GM19455 (cell line): ENCODE measurements around the gene IREB2.
"Not testable (repeated sequence)": the region's sequence is repeated elsewhere in the genome, so short reads cannot be mapped to it uniquely, and the experiment has no call there.

Experiments
- ATAC-seq: cut with Tn5 transposase; IDR thresholded peaks from one replicate; pipeline ENCODE4 v1.9.1; 2021; ENCODE audit not compliant: unreplicated experiment

IREB2 gene

GRCh38 chr15:78431955-78432354 is 6.1 kb upstream of the IREB2 start:
- ATAC-seq: no peak

DNA sequence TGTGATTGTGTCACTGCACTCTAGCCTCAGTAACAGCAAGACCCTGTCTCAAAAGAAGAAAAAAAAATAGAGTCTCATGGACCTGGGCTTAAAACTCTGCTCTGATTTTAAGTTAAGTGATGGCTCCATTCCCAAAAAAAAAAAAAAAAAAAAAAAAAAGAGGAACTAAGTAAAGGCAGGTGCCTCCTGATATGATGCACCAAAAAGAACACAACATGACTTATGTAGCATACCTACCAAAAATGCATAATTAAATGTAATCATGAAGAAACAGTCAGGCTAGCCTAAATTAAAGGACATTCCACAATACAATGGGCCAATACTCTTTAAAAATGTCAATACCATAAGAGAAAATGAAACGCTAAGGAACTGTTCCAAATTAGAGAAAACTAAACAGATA is 5.4 kb upstream of the IREB2 start:
- no peak for ATAC-seq

- no peak for ATAC-seq
Measured at GRCh38 chr15:78434134-78434533, 3.9 kb upstream of the IREB2 start.

DNA sequence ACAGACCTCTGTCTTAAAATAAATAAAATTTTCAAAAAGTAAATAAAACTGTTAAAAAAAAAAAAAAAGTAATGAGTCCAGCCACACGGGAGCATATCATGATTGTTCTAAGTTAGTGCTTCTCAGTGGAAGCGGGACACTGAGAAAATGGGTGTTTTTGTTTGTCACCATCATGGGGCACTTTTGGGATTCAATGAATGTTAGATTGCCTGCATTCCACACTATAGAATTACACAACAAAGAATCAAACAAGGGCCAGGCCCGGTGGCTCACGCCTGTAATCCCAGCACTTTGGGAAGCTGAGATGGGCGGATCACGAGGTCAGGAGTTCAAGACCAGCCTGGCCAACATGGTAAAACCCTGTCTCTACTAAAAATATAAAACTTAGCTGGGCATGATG is 3.3 kb upstream of the IREB2 start:
- not testable (repeated sequence) for ATAC-seq

DNA sequence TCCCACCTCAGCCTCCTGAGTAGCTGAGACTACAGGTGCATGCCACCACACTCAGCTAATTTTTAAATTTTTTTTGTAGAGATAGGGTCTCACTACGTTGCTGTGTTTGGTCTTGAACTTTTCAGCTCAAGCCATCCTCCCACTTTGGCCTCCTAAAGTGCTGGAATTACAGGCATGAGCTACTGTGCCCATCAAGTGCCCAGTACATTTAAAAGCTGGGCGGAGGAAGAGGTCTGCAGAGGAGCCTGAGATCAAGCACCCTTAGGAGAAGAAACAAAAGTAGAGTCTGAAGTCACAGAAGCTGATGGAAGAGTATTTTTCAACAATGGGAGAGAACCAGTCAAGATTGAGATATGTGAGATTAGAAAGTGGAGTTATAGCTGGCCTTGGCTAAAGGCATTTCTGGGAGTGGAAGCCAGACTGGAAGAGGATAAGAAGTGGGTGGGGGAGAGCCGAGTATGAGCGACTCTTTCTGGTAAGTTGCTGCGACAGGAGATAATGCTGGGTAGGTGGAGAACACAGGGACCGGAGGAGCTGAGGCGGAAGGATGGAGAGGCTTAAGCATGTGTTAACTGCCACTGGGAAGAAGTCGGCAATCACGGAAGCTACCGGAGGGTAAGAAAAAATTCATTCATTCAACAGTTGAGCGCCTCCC is 782 bp upstream of the IREB2 start:
- ATAC-seq: no peak

DNA sequence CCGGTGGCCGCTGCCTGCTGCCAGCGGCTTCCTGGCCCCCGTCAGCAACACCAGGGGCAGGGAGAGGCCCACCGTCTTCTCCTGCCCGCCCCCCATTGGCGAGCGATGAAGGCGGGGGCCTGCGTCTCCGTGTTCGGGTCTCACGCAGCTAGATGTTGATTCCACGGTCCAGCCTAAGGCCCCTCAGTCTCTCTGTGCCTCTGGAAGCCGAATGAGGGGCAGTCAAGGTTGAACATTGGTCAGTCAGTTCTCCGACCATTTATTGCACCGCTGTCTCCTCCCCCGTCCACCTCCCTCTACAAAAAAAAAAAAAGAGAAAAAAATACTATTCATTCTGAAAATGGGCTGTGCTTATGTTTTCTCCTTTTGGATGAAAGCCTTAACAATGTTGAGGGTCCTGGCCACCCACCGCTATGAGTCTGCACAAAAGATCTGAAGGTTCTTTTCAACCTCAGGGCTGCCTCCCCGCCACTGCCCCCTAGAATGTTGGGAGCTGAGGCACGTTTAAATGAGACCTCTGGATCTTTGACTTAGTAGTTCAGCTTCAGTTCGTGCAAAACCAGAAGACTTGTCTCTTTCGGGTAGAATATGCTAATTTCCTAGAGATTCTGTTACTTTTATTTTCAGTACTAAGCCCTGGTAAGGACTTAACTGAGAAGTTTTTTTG is 736 bp downstream of the IREB2 start:
- ATAC-seq: no peak

DNA sequence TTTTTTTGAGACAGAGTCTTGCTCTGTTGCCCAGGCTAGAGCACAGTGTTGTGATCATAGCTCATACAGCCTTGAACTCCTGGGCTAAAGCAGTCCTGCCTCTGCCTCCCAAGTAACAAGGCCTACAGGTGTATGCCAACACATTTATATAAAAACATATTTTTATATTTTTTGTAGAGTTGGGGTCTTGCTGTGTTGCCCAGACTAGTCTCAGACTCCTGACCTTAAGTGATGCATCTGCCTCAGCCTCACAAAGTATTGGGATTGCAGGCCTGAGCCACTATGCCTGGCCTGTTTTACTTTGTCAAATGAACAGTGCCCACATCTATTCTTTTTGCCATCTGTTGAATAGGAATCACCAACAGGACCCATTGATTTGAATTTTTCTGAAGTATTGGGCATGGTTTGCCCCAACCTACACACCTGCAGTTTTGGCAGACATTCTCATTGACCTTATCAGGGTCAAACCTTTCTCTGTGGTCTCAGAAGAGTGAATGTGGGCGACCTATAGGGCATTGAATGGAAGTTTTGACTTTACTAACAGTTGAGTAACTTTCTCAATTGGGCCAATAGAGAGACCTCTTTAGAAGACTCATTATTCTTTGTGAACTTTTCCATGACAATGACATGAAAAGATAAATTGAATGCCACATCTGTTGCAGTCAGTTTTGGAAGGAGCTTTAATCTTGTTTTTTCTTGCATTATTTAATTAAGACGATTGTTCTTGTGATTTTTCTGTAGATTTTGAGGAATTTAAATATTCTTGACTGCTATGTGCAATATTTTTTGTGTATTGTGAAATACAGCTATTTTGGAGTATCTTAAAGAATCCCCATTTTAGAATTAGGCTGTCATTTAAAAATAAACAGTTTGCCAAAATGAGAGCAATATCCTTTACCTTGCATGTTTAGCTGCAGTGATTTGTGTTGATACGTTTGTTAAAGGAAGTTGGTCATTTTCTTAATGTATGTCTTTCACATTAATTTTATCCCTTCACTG is 2.7 kb downstream of the IREB2 start:
- no peak for ATAC-seq

DNA sequence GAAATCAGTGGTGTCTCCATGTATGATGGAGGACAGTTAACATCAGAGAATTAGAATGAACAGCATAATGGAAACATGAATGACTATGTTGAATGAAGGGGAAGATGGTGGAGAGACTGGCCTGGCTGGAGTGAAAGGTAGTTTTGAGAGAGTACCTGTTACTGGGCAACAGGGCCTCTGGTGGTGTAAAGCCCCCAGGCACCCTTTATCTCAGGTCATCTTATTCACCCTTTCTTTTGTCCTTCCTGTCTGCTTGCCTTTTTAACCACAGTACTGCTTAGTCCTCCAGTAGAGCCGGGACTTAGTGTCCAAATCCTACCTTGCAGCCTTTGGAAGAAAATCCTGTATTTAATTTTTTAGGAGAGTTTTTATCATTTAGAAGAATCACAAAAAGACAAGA is 6.2 kb downstream of the IREB2 start:
- no peak for ATAC-seq

GRCh38 chr15:78445875-78446274 is 7.9 kb downstream of the IREB2 start:
- ATAC-seq: no peak

GRCh38 chr15:78446551-78446950 is 8.5 kb downstream of the IREB2 start:
- no peak for ATAC-seq

GRCh38 chr15:78448441-78449219 is 10.6 kb downstream of the IREB2 start:
- no peak for ATAC-seq

- no peak for ATAC-seq
Measured at GRCh38 chr15:78449220-78449999, 11.4 kb downstream of the IREB2 start.

- no peak for ATAC-seq
Measured at GRCh38 chr15:78450285-78450858, 12.4 kb downstream of the IREB2 start.

GRCh38 chr15:78452485-78452884 is 14.5 kb downstream of the IREB2 start:
- no peak for ATAC-seq

- no peak for ATAC-seq
Measured at GRCh38 chr15:78453447-78453846, 15.4 kb downstream of the IREB2 start.

DNA sequence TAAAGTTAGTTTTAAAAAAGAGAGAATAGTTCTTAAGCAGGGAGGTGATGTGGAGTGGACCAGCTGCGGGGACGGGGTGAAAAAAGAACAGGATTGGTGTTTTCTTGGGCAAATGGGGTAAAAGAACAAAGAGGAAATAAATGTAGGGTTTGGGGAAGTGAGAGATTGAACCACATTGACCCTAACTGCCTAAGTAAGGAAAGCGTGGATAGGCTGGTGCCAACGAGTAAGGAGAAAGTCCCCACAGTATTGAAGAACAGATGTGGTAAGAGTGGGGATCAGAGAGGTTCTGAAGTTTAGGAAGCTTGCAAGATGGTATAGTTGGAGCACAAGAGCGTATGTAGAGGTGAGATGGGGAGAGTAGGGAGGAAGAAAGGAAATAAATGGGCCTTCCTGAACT is 17.0 kb downstream of the IREB2 start:
- ATAC-seq: no peak

DNA sequence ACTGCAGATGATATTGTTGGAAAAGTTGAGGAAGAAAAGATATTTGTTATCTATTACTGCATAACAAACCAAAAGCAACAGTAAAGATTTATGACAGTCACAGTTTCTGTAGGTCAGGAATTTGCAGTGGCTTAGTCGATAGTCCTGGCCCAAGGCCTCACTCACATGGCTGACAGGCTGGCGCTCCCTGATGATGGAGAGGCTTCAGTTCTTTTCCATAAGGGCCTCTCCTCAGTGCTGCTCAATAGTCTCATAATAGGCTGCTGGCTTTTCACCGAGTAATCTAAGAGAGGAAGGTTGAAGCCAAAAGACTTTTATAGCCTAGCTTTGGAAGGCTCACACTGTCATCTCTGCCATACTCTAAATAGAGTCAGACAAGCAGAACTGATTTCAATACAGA is 17.7 kb downstream of the IREB2 start:
- no peak for ATAC-seq

GRCh38 chr15:78456426-78456825 is 18.4 kb downstream of the IREB2 start:
- ATAC-seq: no peak

- ATAC-seq: no peak
Measured at GRCh38 chr15:78457101-78457500, 19.1 kb downstream of the IREB2 start.

DNA sequence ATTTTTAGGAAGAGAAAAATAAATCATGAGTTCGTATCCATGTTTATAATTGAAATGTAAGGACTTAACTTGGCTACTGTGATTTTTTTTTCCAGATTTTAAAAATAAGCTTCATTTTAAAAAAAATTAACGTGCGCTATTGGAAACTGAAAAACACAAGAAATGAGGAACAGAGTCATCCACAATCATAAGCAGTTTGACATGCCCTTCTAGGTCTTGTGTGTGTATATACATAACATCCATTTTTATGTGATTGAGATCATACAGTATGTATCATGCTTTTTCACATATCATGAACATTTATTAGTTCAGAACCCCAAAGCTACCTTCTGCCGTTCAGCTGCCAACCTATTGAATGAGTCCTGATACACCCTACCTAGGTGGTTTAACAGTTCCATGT is 22.7 kb downstream of the IREB2 start:
- ATAC-seq: no peak
